Panc1 (cell line): Measurements from ENCODE around the gene PALB2. TPM values are rescaled to one million over a fixed set of nuclear protein-coding genes. Genes with fewer than 3 reads are reported as not detected.

ENCODE experiments used
- ATAC-seq: fragments of 200-7000 bp; cut with Tn5 transposase; 2 replicates; pipeline ENCODE4 v1.9.1; 2020; ENCODE audit warnings: mild to moderate bottlenecking, moderate library complexity
- BruUV-seq: library from RNA; stranded (reverse); fragments of 400-500 nt; replicated peaks from 2 replicates; lab custom pipeline; 2021; lab: Mats Ljungman, UMichigan
- CTCF ChIA-PET: fragments of 300-600 bp; sonication (Branson Sonifier 250); formaldehyde crosslinking; loops from one replicate; lab custom pipeline; 2022; ENCODE audit warnings: antibody characterized with exemption; lab: Charles Lee
- POLR2A ChIA-PET: fragments of 300-600 bp; sonication (Branson Sonifier 250); formaldehyde crosslinking; loops from one replicate; lab custom pipeline; 2022; ENCODE audit warnings: antibody characterized with exemption; lab: Charles Lee
- DNase-seq: peaks from one replicate; pipeline ENCODE4 v3.0.0-alpha.2; 2010; ENCODE audit warnings: low read depth, low spot score
- H3K27ac ChIP-seq: 2 replicates; pipeline ENCODE4 v1.5.1; 2011; ENCODE audit warnings: mild to moderate bottlenecking, low read length, inconsistent platforms
- H3K27me3 ChIP-seq: fragments of 200-500 bp; sonication (Bioruptor generic); 2 replicates; pipeline ENCODE4 v1.6.0; 2014; ENCODE audit warnings: low read length, inconsistent platforms; ENCODE audit not compliant: control insufficient read depth, insufficient read depth
- H3K36me3 ChIP-seq: fragments of 200-500 bp; sonication (Bioruptor generic); 2 replicates; pipeline ENCODE4 v1.5.1; 2014; ENCODE audit warnings: inconsistent platforms, mild to moderate bottlenecking, low read length, moderate library complexity; ENCODE audit not compliant: control insufficient read depth, insufficient read depth
- H3K4me1 ChIP-seq: 2 replicates; pipeline ENCODE4 v1.5.1; 2011; ENCODE audit warnings: inconsistent platforms, mild to moderate bottlenecking, low read length, moderate library complexity; ENCODE audit not compliant: control insufficient read depth, insufficient read depth
- H3K4me3 ChIP-seq, 2 experiments: 2 replicates each; pipeline ENCODE4 v1.5.1; 2011 to 2012; ENCODE audit warnings: low read depth in 2 of 2, low read length in 2 of 2, mild to moderate bottlenecking in 2 of 2, inconsistent platforms in 1 of 2, moderate library complexity in 1 of 2
- H3K9me3 ChIP-seq: fragments of 200-500 bp; sonication (Bioruptor generic); 2 replicates; pipeline ENCODE4 v1.5.1; 2014; ENCODE audit warnings: low read depth, mild to moderate bottlenecking, inconsistent platforms, low read length, moderate library complexity; ENCODE audit not compliant: control insufficient read depth, insufficient read depth
- POLR2AphosphoS5 ChIP-seq: IDR thresholded peaks from 2 replicates; pipeline ENCODE4 v1.6.1; 2012; ENCODE audit warnings: mild to moderate bottlenecking, low read depth, low read length, moderate library complexity
- SIN3A ChIP-seq: IDR thresholded peaks from 2 replicates; pipeline ENCODE4 v1.6.1; 2012; ENCODE audit warnings: low read depth, mild to moderate bottlenecking, low read length, moderate library complexity, borderline replicate concordance; ENCODE audit not compliant: insufficient read depth
- TCF7L2 ChIP-seq: IDR thresholded peaks from 2 replicates; pipeline ENCODE4 v1.6.1; 2011; ENCODE audit warnings: mild to moderate bottlenecking, low read depth, low read length, inconsistent platforms
- in situ Hi-C: cut with HindIII; loops from 2 replicates; pipeline ENCODE4 v1.10.0; 2016; ENCODE audit warnings: low sequenced_read_pairs, low pct_unique_long_range_greater_than_20kb
- intact Hi-C: fragments of 100-400 bp; cut with micrococcal nuclease; formaldehyde crosslinking; loops from one replicate; pipeline ENCODE4 v1.10.0; 2022; ENCODE audit not compliant: unreplicated experiment
- total RNA-seq: library from RNA; stranded (reverse); gene quantifications from one replicate; pipeline ENCODE4 v1.2.1, GENCODE V29; 2021; ENCODE audit not compliant: unreplicated experiment
- TF ChIP-seq, protein P1 (sequence below), 2 experiments: IDR thresholded peaks; 2 replicates each; pipeline ENCODE4 v1.6.1; 2011 to 2012; ENCODE audit warnings: low read depth in 2 of 2, control low read depth in 1 of 2, low read length in 1 of 2, mild to moderate bottlenecking in 1 of 2, moderate library complexity in 1 of 2; ENCODE audit not compliant: insufficient read depth in 1 of 2
- TF ChIP-seq, protein P2 (sequence below): fragments of 450-650 bp; IDR thresholded peaks from 2 replicates; pipeline ENCODE4 v1.5.1; 2017; ENCODE audit warnings: mild to moderate bottlenecking

The PALB2 gene
- total RNA-seq, 1 experiment from 2014 or later = 21.7 TPM

DNA sequence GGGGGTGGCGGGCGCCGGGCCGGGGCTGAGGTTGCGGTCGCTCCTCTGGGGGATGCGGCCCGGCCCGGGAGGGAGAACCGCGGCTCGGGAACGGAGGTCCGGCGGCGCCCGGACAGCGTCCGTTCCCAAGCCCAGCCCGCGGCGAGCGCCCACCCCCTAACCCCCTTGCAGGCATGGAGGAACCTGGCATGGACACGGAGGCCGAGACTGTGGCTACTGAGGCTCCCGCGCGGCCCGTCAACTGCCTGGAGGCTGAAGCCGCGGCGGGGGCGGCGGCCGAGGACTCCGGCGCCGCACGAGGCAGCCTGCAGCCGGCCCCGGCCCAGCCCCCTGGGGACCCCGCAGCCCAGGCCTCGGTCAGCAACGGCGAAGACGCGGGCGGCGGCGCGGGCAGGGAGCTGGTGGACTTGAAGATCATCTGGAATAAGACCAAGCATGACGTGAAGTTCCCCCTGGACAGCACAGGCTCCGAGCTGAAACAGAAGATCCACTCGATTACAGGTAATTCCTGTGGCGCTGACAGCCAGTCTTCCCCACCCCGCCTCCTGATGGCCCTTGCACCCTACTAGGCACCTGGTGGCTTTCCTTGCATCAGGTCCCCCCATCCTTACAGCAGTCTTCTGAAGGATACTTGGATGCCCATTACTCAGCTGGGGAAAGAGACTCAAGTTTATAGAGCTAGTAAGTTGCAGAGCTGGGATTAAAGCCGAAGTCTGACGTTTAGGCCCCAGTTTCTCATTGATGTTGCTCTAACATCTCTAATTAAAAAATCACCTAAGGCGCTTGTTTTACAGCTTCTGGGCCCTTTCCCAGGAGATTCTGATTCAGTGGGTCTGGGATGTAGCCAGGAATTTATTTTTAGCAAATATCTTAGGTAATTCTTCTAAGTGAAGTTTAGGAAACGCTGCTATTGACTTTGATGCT lies 83.1 kb downstream of the PALB2 start:
- in situ Hi-C loops (no loop called here), intact Hi-C loops (no loop called here)
- H3K4me1 ChIP-seq = peaks cover 10% of the 10 kb centered on the region; the same call in 1 of the 2 replicates
- ChIA-PET POLR2A (interaction anchor here (0.6 to 0.7 kb wide), 3 partner anchors 68 to 206 kb away, joined by 3 to 7 read pairs (median 5); no protein-coding TSS in a partner anchor), CTCF (interaction anchor here (0.5 to 1.6 kb wide), 5 partner anchors 17 to 67 kb away, joined by 3 to 8 read pairs (median 3); no protein-coding TSS in a partner anchor)
- H3K27ac ChIP-seq = peak overlapping the region; percentile 89
- ATAC-seq (peak; percentile 33), DNase-seq (no peak)
- no TSS peak for BruUV-seq
- no peaks in the 10 kb centered on the region for H3K27me3 ChIP-seq
- peak overlapping the region; percentile 85 for H3K4me3 ChIP-seq
- TF ChIP-seq, protein P1, sequence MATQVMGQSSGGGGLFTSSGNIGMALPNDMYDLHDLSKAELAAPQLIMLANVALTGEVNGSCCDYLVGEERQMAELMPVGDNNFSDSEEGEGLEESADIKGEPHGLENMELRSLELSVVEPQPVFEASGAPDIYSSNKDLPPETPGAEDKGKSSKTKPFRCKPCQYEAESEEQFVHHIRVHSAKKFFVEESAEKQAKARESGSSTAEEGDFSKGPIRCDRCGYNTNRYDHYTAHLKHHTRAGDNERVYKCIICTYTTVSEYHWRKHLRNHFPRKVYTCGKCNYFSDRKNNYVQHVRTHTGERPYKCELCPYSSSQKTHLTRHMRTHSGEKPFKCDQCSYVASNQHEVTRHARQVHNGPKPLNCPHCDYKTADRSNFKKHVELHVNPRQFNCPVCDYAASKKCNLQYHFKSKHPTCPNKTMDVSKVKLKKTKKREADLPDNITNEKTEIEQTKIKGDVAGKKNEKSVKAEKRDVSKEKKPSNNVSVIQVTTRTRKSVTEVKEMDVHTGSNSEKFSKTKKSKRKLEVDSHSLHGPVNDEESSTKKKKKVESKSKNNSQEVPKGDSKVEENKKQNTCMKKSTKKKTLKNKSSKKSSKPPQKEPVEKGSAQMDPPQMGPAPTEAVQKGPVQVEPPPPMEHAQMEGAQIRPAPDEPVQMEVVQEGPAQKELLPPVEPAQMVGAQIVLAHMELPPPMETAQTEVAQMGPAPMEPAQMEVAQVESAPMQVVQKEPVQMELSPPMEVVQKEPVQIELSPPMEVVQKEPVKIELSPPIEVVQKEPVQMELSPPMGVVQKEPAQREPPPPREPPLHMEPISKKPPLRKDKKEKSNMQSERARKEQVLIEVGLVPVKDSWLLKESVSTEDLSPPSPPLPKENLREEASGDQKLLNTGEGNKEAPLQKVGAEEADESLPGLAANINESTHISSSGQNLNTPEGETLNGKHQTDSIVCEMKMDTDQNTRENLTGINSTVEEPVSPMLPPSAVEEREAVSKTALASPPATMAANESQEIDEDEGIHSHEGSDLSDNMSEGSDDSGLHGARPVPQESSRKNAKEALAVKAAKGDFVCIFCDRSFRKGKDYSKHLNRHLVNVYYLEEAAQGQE (IDR thresholded peaks at IDR 0.05; ENCODE audit: insufficient read depth in 1 of 2, low read depth in 2 of 2, low read length in 1 of 2) = no peak
- TF ChIP-seq TCF7L2 = no peak
- TF ChIP-seq SIN3A = no peak
- TF ChIP-seq POLR2AphosphoS5 = no peak
- TF ChIP-seq, protein P2, sequence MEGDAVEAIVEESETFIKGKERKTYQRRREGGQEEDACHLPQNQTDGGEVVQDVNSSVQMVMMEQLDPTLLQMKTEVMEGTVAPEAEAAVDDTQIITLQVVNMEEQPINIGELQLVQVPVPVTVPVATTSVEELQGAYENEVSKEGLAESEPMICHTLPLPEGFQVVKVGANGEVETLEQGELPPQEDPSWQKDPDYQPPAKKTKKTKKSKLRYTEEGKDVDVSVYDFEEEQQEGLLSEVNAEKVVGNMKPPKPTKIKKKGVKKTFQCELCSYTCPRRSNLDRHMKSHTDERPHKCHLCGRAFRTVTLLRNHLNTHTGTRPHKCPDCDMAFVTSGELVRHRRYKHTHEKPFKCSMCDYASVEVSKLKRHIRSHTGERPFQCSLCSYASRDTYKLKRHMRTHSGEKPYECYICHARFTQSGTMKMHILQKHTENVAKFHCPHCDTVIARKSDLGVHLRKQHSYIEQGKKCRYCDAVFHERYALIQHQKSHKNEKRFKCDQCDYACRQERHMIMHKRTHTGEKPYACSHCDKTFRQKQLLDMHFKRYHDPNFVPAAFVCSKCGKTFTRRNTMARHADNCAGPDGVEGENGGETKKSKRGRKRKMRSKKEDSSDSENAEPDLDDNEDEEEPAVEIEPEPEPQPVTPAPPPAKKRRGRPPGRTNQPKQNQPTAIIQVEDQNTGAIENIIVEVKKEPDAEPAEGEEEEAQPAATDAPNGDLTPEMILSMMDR = no peak
- H3K36me3 ChIP-seq = peaks cover 20% of the 10 kb centered on the region
- H3K9me3 ChIP-seq = no peaks in the 10 kb centered on the region

- peak; percentile 92 for DNase-seq
- Histone ChIP-seq H3K9me3 (no peaks in the 10 kb centered on the region), H3K4me3 (peak within 1 kb of the TSS; percentile 85), H3K27me3 (no peaks in the 10 kb centered on the region), H3K4me1 (peaks cover 10% of the 10 kb centered on the region; the same call in 1 of the 2 replicates), H3K36me3 (peaks cover 15% of the 10 kb centered on the region), H3K27ac (peak within 1 kb of the TSS; percentile 92)
- ChIA-PET CTCF (interaction anchor here (0.5 to 1.0 kb wide), 4 partner anchors 16 to 66 kb away, joined by 3 to 8 read pairs (median 3); no protein-coding TSS in a partner anchor), POLR2A (interaction anchor here (0.6 to 0.7 kb wide), 2 partner anchors 198 to 205 kb away, joined by 5 to 7 read pairs; no protein-coding TSS in a partner anchor)
- peak; percentile 97 for ATAC-seq
- in situ Hi-C loops = no loop called here
- intact Hi-C loops = no loop called here
- TF ChIP-seq SIN3A (peak; percentile 87; the same call in 1 of the 2 replicates), POLR2AphosphoS5 (peak; percentile 85), TCF7L2 (no peak)
- TF ChIP-seq, protein P2 = peak; percentile 97
- no TSS peak for BruUV-seq
Observed at GRCh38 chr16:23556881-23557778, 84.0 kb downstream of the PALB2 start, which contains the start of the genes EARS2 and UBFD1. Gene EARS2 (minus strand): TSS chr16:23557350. CDS start chr16:23557343, 7 bp downstream. Gene UBFD1 (plus strand): TSS chr16:23557727. CDS start chr16:23557743, 16 bp downstream.
